ENCODE data around the gene CCDC188.

Gene CCDC188

GRCh38 chr22:20173246-20173645 lies 22.4 kb upstream of the CCDC188 start:
- Histone ChIP-seq H3K4me1 (ENCODE audit: control insufficient read depth, insufficient read depth, low read length) (peaks cover 2% of the 10 kb centered on the region; the same call in 1 of the 2 replicates), H3K9me3 (ENCODE audit: control insufficient read depth, insufficient read depth, low read depth, low read length) (no peaks in the 10 kb centered on the region), H3K27ac (ENCODE audit: extremely low read depth, low read depth, low read length) (no peak overlapping the region), H3K4me3 (ENCODE audit: low read depth, low read length) (no peak overlapping the region), H3K36me3 (ENCODE audit: control insufficient read depth in 2 of 2, insufficient read depth in 1 of 2, low read length in 2 of 2) (no peaks in the 10 kb centered on the region)
- POLR2A ChIA-PET: no interaction called here
- no peak for TF ChIP-seq ZBTB21 (tag by site-specific recombination; IDR thresholded peaks at IDR 0.05)
- no peak for TF ChIP-seq SCRT1 (tag by site-specific recombination; IDR thresholded peaks at IDR 0.05; ENCODE audit: borderline replicate concordance)
- TF ChIP-seq ZNF223 (tag by site-specific recombination; IDR thresholded peaks at IDR 0.05): no peak
- TF ChIP-seq ZNF837 (tag by site-specific recombination; IDR thresholded peaks at IDR 0.05): no peak
- TF ChIP-seq ZNF19 (tag by site-specific recombination; IDR thresholded peaks at IDR 0.05; ENCODE audit: low read depth): no peak
- TF ChIP-seq ZNF362 (tag by site-specific recombination; IDR thresholded peaks at IDR 0.05): no peak
- CTCF ChIA-PET: interaction anchor here (0.7 to 1.1 kb wide), 3 partner anchors 14 to 566 kb away, joined by 3 read pairs; no protein-coding TSS in a partner anchor

GRCh38 chr22:20172141-20172613 lies 21.3 kb upstream of the CCDC188 start:
- TF ChIP-seq ZNF398 (tag by site-specific recombination; IDR thresholded peaks at IDR 0.05) (no peak), ZNF302 (tag by site-specific recombination; IDR thresholded peaks at IDR 0.05; ENCODE audit: low read depth) (no peak), ZNF112 (tag by site-specific recombination; IDR thresholded peaks at IDR 0.05) (no peak), YY2 (tag by site-specific recombination; IDR thresholded peaks at IDR 0.05) (no peak), ZNF391 (tag by site-specific recombination; IDR thresholded peaks at IDR 0.05; ENCODE audit: borderline replicate concordance, low read depth) (no peak), ZNF670 (tag by site-specific recombination; IDR thresholded peaks at IDR 0.05; ENCODE audit: low read depth) (no peak), ZBTB8A (tag by site-specific recombination; IDR thresholded peaks at IDR 0.05) (no peak), ZBTB10 (tag by site-specific recombination; IDR thresholded peaks at IDR 0.05) (no peak), ZBTB7A (tag by site-specific recombination; IDR thresholded peaks at IDR 0.05; ENCODE audit: low read depth) (no peak)
- CTCF ChIA-PET: interaction anchor here (0.9 kb wide), 1 partner anchor 14 kb away, joined by 3 read pairs; no protein-coding TSS in a partner anchor
- Histone ChIP-seq H3K4me3 (ENCODE audit: low read depth, low read length) (no peak overlapping the region), H3K9me3 (ENCODE audit: control insufficient read depth, insufficient read depth, low read depth, low read length) (no peaks in the 10 kb centered on the region), H3K36me3 (ENCODE audit: control insufficient read depth in 2 of 2, insufficient read depth in 1 of 2, low read length in 2 of 2) (no peaks in the 10 kb centered on the region), H3K4me1 (ENCODE audit: control insufficient read depth, insufficient read depth, low read length) (peaks cover 2% of the 10 kb centered on the region; the same call in 1 of the 2 replicates), H3K27ac (ENCODE audit: extremely low read depth, low read depth, low read length) (no peak overlapping the region)
- POLR2A ChIA-PET: interaction anchor here (0.6 kb wide), 1 partner anchor 9 kb away, joined by 3 read pairs; no protein-coding TSS in a partner anchor
